ENCODE results near the gene POLD3. TPM values are rescaled to one million over a fixed set of nuclear protein-coding genes. Genes with fewer than 3 reads are reported as not detected.

The POLD3 gene
- total and polyA plus RNA-seq, 10 of the 15 experiments (the other 5 are each of a cell fraction or from before 2014, with no cell fraction given), result 23.8 to 63.7 (median 38.7) TPM

GRCh38 chr11:74689666-74690065 lies 97.3 kb downstream of the POLD3 start:
- CTCF ChIA-PET, result interaction anchor here (1.4 kb wide), 1 partner anchor 13 kb away, joined by 3 read pairs; no protein-coding TSS in a partner anchor
- DNase-seq (ENCODE audit: low read depth, low spot score), result no peak
- H3K4me1 ChIP-seq (ENCODE audit: control insufficient read depth, insufficient read depth, low read length), result no peaks in the 10 kb centered on the region
- RAD21 ChIA-PET (ENCODE audit: unreplicated experiment), result no interaction called here
- peaks cover 0 to 3% of the 10 kb centered on the region in 2 experiments; a peak in 1 of 4 replicates for H3K27me3 ChIP-seq (replicated peaks in 1 of 2; ENCODE audit: control insufficient read depth in 2 of 2, insufficient read depth in 2 of 2, low read length in 1 of 2)
- H3K9ac ChIP-seq (ENCODE audit: control insufficient read depth, insufficient read depth, low read length), result no peak overlapping the region
- H3K4me2 ChIP-seq (ENCODE audit: control insufficient read depth, insufficient read depth), result no peak overlapping the region
- H4K20me1 ChIP-seq (ENCODE audit: control insufficient read depth, insufficient read depth), result no peaks in the 10 kb centered on the region; the same call in 1 of the 2 replicates
- SMC1A ChIA-PET (ENCODE audit: uncharacterized antibody, unreplicated experiment), result no interaction called here
- FAIRE-seq, result no peak
- H3K27ac ChIP-seq (ENCODE audit: control insufficient read depth, insufficient read depth), result no peak overlapping the region
- POLR2A ChIA-PET, result no interaction called here
- TF ChIP-seq SMAD1 (IDR thresholded peaks at IDR 0.05; ENCODE audit: low read depth, partially characterized antibody), result no peak
- TF ChIP-seq TAF1 (IDR thresholded peaks at IDR 0.05; ENCODE audit: borderline replicate concordance, low read depth, low read length), result no peak
- in situ Hi-C loops (cut with MboI) (no loop called here), intact Hi-C loops (cut with micrococcal nuclease; ENCODE audit: unreplicated experiment) (no loop called here)
- H2AFZ ChIP-seq (ENCODE audit: control insufficient read depth, low read depth, low read length), result no peak overlapping the region
- ATAC-seq, result no peak
- no peak overlapping the region for H3K4me3 ChIP-seq
- 31% methylated on average over 4 of the region's 4 CpGs for WGBS (ENCODE audit: insufficient coverage, insufficient replicate concordance, low lambda C conversion rate, missing lambda C conversion rate)
- BruUV-seq (replicated peaks), result no TSS peak
- no peaks in the 10 kb centered on the region; the same call in 2 of the 3 replicates for H3K9me3 ChIP-seq (replicated peaks; ENCODE audit: control insufficient read depth, insufficient read depth, low read length)
- H3K36me3 ChIP-seq (ENCODE audit: control insufficient read depth in 2 of 2, insufficient read depth in 2 of 2, low read length in 1 of 2), result no peaks in the 10 kb centered on the region
- H3K79me2 ChIP-seq (ENCODE audit: control insufficient read depth, insufficient read depth, low read length), result no peaks in the 10 kb centered on the region

GRCh38 chr11:74691755-74692154 lies 99.4 kb downstream of the POLD3 start:
- in situ Hi-C loops (cut with MboI) (no loop called here), intact Hi-C loops (cut with micrococcal nuclease; ENCODE audit: unreplicated experiment) (no loop called here)
- ChIA-PET POLR2A (no interaction called here), CTCF (interaction anchor here (1.1 to 1.6 kb wide), 2 partner anchors 9 to 11 kb away, joined by 3 to 5 read pairs; no protein-coding TSS in a partner anchor), SMC1A (ENCODE audit: uncharacterized antibody, unreplicated experiment) (no interaction called here), RAD21 (ENCODE audit: unreplicated experiment) (no interaction called here)
- Histone ChIP-seq H3K4me2 (ENCODE audit: control insufficient read depth, insufficient read depth) (no peak overlapping the region), H3K36me3 (ENCODE audit: control insufficient read depth in 2 of 2, insufficient read depth in 2 of 2, low read length in 1 of 2) (no peaks in the 10 kb centered on the region), H3K9me3 (replicated peaks; ENCODE audit: control insufficient read depth, insufficient read depth, low read length) (no peaks in the 10 kb centered on the region; the same call in 2 of the 3 replicates), H3K4me3 (no peak overlapping the region), H3K79me2 (ENCODE audit: control insufficient read depth, insufficient read depth, low read length) (no peaks in the 10 kb centered on the region), H2AFZ (ENCODE audit: control insufficient read depth, low read depth, low read length) (no peak overlapping the region), H3K27me3 (replicated peaks in 1 of 2; ENCODE audit: control insufficient read depth in 2 of 2, insufficient read depth in 2 of 2, low read length in 1 of 2) (peaks cover 0 to 3% of the 10 kb centered on the region in 2 experiments; a peak in 1 of 4 replicates), H3K4me1 (ENCODE audit: control insufficient read depth, insufficient read depth, low read length) (no peaks in the 10 kb centered on the region; the same call in 1 of the 2 replicates), H4K20me1 (ENCODE audit: control insufficient read depth, insufficient read depth) (no peaks in the 10 kb centered on the region; the same call in 1 of the 2 replicates), H3K9ac (ENCODE audit: control insufficient read depth, insufficient read depth, low read length) (no peak overlapping the region), H3K27ac (ENCODE audit: control insufficient read depth, insufficient read depth) (no peak overlapping the region)
- 9% methylated on average over 4 of the region's 4 CpGs for WGBS (ENCODE audit: insufficient coverage, insufficient replicate concordance, low lambda C conversion rate, missing lambda C conversion rate)
- ATAC-seq, result no peak
- BruUV-seq (replicated peaks), result no TSS peak
- no peak for FAIRE-seq
- no peak for DNase-seq (ENCODE audit: low read depth, low spot score)
- no peak for TF ChIP-seq MAX (IDR thresholded peaks at IDR 0.05; ENCODE audit: low read depth, low read length)
- no peak for TF ChIP-seq MXI1 (IDR thresholded peaks at IDR 0.05; ENCODE audit: low read depth, low read length)
- TF ChIP-seq NR2C1 (IDR thresholded peaks at IDR 0.05), result no peak
- no peak for TF ChIP-seq ZBTB33 (IDR thresholded peaks at IDR 0.05)
- TF ChIP-seq ZNF384 (IDR thresholded peaks at IDR 0.05; ENCODE audit: borderline replicate concordance, low read depth, low read length), result no peak
- no peak for TF ChIP-seq ELK1 (IDR thresholded peaks at IDR 0.05; ENCODE audit: low read depth, low read length)
- TF ChIP-seq LARP7 (IDR thresholded peaks at IDR 0.05), result no peak
- TF ChIP-seq E4F1 (IDR thresholded peaks at IDR 0.05; ENCODE audit: borderline replicate concordance, partially characterized antibody), result no peak
- no peak for TF ChIP-seq CBX5 (IDR thresholded peaks at IDR 0.05; ENCODE audit: low read depth)
- no peak for TF ChIP-seq GABPA (IDR thresholded peaks at IDR 0.05; ENCODE audit: low read depth)
